Measurements from ENCODE around the gene TFR2. TPM values are rescaled to one million over a fixed set of nuclear protein-coding genes. Genes with fewer than 3 reads are reported as not detected.

The TFR2 gene
- total and polyA plus RNA-seq, 2 donors (not counting 3 experiments of a cell fraction or from before 2014, with no cell fraction given) = 0.37 to 0.60 TPM

- H3K27me3 ChIP-seq (ENCODE audit: control insufficient read depth in 2 of 2, insufficient read depth in 2 of 2, low read length in 2 of 2) = peaks cover 0 to 2% of the 10 kb centered on the region in 2 experiments
- peak; percentile 37 for TF ChIP-seq POLR2A (IDR thresholded peaks at IDR 0.05; ENCODE audit: low read depth, low read length)
- no peak for TF ChIP-seq GATA2 (IDR thresholded peaks at IDR 0.05; ENCODE audit: insufficient read depth, insufficient read length, low read depth, low read length)
- TF ChIP-seq JUN (IDR thresholded peaks at IDR 0.05; ENCODE audit: borderline replicate concordance, insufficient read depth, insufficient read length, low read depth) = no peak
- no peak for TF ChIP-seq EZH2 (IDR thresholded peaks at IDR 0.05; ENCODE audit: borderline replicate concordance, low read depth, low read length, severe bottlenecking)
- TF ChIP-seq POLR2AphosphoS5 (IDR thresholded peaks at IDR 0.05; ENCODE audit: insufficient read depth, low read depth, low read length) = peak; percentile 45
- no peak for TF ChIP-seq FOS (IDR thresholded peaks at IDR 0.05; ENCODE audit: borderline replicate concordance, insufficient read depth, low read length)
- no peak for TF ChIP-seq MYC (IDR thresholded peaks at IDR 0.05; ENCODE audit: low read depth, low read length)
- ChIA-PET POLR2A (interaction anchor here (1.0 kb wide), 1 partner anchor 247 kb away, joined by 3 read pairs; the partner anchor contains the start of gene ZCWPW1), CTCF (interaction anchor here (0.6 to 2.2 kb wide), 10 partner anchors 9 to 245 kb away, joined by 3 to 5 read pairs (median 4); partner anchors contain the start of genes MOSPD3 and POP7)
- intact Hi-C loops (cut with micrococcal nuclease) = loop anchor here (5.0 kb wide), 1 partner anchor 208 kb away; no protein-coding TSS in a partner anchor
- peaks cover 4% of the 10 kb centered on the region for H3K4me1 ChIP-seq (ENCODE audit: control insufficient read depth, extremely low read depth, insufficient read depth, low read length)
- H3K79me2 ChIP-seq (ENCODE audit: control insufficient read depth, insufficient read depth, low read length) = peaks cover 28% of the 10 kb centered on the region
- dilution Hi-C loops (cut with MboI; ENCODE audit: extremely low pct_ligation_motif_present, low sequenced_read_pairs) = no loop called here
- no peak overlapping the region for H3K27ac ChIP-seq (ENCODE audit: insufficient read depth, low read depth, low read length)
- H3K9me1 ChIP-seq (replicated peaks; ENCODE audit: control insufficient read depth, extremely low read depth, insufficient read depth, low read length) = no peaks in the 10 kb centered on the region
- peak overlapping the region; percentile 36 for H3K9ac ChIP-seq (replicated peaks; ENCODE audit: extremely low read depth, insufficient read depth, low read length)
- H4K20me1 ChIP-seq (replicated peaks; ENCODE audit: control insufficient read depth, extremely low read depth, insufficient read depth, low read length) = no peaks in the 10 kb centered on the region
- H3K4me2 ChIP-seq (ENCODE audit: insufficient read depth, low read length) = peak overlapping the region; percentile 7
- no TSS peak for BruUV-seq (replicated peaks)
- H3K36me3 ChIP-seq (ENCODE audit: control insufficient read depth in 2 of 2, extremely low read depth in 1 of 2, insufficient read depth in 2 of 2, low read length in 2 of 2) = peaks cover 10 to 33% of the 10 kb centered on the region in 2 experiments
- no peak overlapping the region for H2AFZ ChIP-seq (ENCODE audit: low read depth, low read length)
- no peaks in the 10 kb centered on the region for H3K9me3 ChIP-seq (replicated peaks; ENCODE audit: control insufficient read depth, insufficient read depth, low read length)
- DNase-seq (ENCODE audit: low read depth, low spot score) (peak; percentile 59), FAIRE-seq (peak; percentile 79)
- H3K4me3 ChIP-seq (replicated peaks in 1 of 3; ENCODE audit: insufficient read depth in 1 of 3, low read depth in 1 of 3, low read length in 3 of 3) = peak overlapping the region; percentile 9 to 88 (median 40)
Observed at GRCh38 chr7:100675581-100676350, 34.4 kb upstream of the TFR2 start.
